Measurements from ENCODE around the gene ZNF350. TPM values are rescaled to one million over a fixed set of nuclear protein-coding genes. Genes with fewer than 3 reads are reported as not detected.

Gene ZNF350
- total and polyA plus RNA-seq, 2 of the 13 experiments (the other 11 are each of a cell fraction or from before 2014, with no cell fraction given): 3.7 to 6.9 TPM

- TF ChIP-seq BRD4 (CRISPR knock-in tag; IDR thresholded peaks at IDR 0.05): peak; percentile 96
- TF ChIP-seq FOXP4 (CRISPR knock-in tag; IDR thresholded peaks at IDR 0.05): no peak
- TF ChIP-seq RERE (CRISPR knock-in tag; IDR thresholded peaks at IDR 0.05; ENCODE audit: low read depth): no peak
- no peak for TF ChIP-seq JDP2 (CRISPR knock-in tag; IDR thresholded peaks at IDR 0.05; ENCODE audit: borderline replicate concordance)
- TF ChIP-seq RFXAP (CRISPR knock-in tag; IDR thresholded peaks at IDR 0.05; ENCODE audit: borderline replicate concordance): no peak
- TF ChIP-seq PHF5A (CRISPR knock-in tag; IDR thresholded peaks at IDR 0.05; ENCODE audit: low read depth, unreplicated experiment): no peak
- no peak for TF ChIP-seq FOXP1 (IDR thresholded peaks at IDR 0.05)
- no peak; the same call in 1 of the 2 replicates for TF ChIP-seq FOXP1 (CRISPR knock-in tag; IDR thresholded peaks at IDR 0.05)
- TF ChIP-seq ATF1 (CRISPR knock-in tag; IDR thresholded peaks at IDR 0.05): peak; percentile 99
- peak; percentile 94 for TF ChIP-seq ZZZ3 (CRISPR knock-in tag; IDR thresholded peaks at IDR 0.05; ENCODE audit: borderline replicate concordance)
- no peak for TF ChIP-seq ZFP41 (CRISPR knock-in tag; IDR thresholded peaks at IDR 0.05; ENCODE audit: borderline replicate concordance)
- TF ChIP-seq ZSCAN31 (CRISPR knock-in tag; IDR thresholded peaks at IDR 0.05; ENCODE audit: low read depth): peak; percentile 95
- TF ChIP-seq HOXA9 (CRISPR knock-in tag; IDR thresholded peaks at IDR 0.05; ENCODE audit: borderline replicate concordance): no peak
- no peak for TF ChIP-seq NR2F2 (IDR thresholded peaks at IDR 0.05; ENCODE audit: borderline replicate concordance, low read depth)
- no peak for TF ChIP-seq ZMYM3 (CRISPR knock-in tag; IDR thresholded peaks at IDR 0.05)
- TF ChIP-seq ZNF354B (CRISPR knock-in tag; IDR thresholded peaks at IDR 0.05): peak; percentile 85; the same call in 1 of the 2 replicates
- no peak; the same call in 1 of the 2 replicates for TF ChIP-seq HMGXB3 (CRISPR knock-in tag; IDR thresholded peaks at IDR 0.05; ENCODE audit: borderline replicate concordance)
These were observed 41.6 kb upstream of the ZNF350 start, which contains the start of gene ZNF614 (continued) for GRCh38 chr19:52028027-52028779.

All from HepG2 (cell line).